Measurements from ENCODE around the gene SMYD5.
A peak's percentile ranks its signal among the peaks of the same experiment; 100 is the strongest.
"Not testable (repeated sequence)": the region's sequence is repeated elsewhere in the genome, so short reads cannot be mapped to it uniquely, and the experiment has no call there.

SMYD5 gene

GRCh38 chr2:73255007-73255644 lies 41.1 kb downstream of the SMYD5 start:
- intact Hi-C loops (cut with DNase I) = no loop called here

GRCh38 chr2:73255907-73256617 lies 42.0 kb downstream of the SMYD5 start:
- intact Hi-C loops (cut with DNase I) = no loop called here
- DNase-seq = no peak

More at GRCh38 chr2:73255007-73255644, 41.1 kb downstream of the SMYD5 start:
- DNase-seq = no peak

GRCh38 chr2:73256618-73256922 lies 42.5 kb downstream of the SMYD5 start:
- DNase-seq = no peak
- intact Hi-C loops (cut with DNase I) = no loop called here

- DNase-seq = no peak
- intact Hi-C loops (cut with DNase I) = no loop called here
Observed at GRCh38 chr2:73257021-73257420, 43.0 kb downstream of the SMYD5 start.

GRCh38 chr2:73257425-73258125 lies 43.5 kb downstream of the SMYD5 start:
- DNase-seq = peak in 2 of 42 donors; percentile 26 to 29
- intact Hi-C loops (cut with DNase I) = no loop called here

- intact Hi-C loops (cut with DNase I) = no loop called here
- DNase-seq = no peak
Observed at GRCh38 chr2:73258186-73258912, 44.3 kb downstream of the SMYD5 start.

- no peak for DNase-seq
- intact Hi-C loops (cut with DNase I) = no loop called here
Observed at GRCh38 chr2:73258913-73259215, 44.8 kb downstream of the SMYD5 start.

- no peak for DNase-seq
- intact Hi-C loops (cut with DNase I) = no loop called here
Observed at GRCh38 chr2:73259276-73259675, 45.2 kb downstream of the SMYD5 start.

- no peak for DNase-seq
Observed at GRCh38 chr2:73259704-73260337, 45.8 kb downstream of the SMYD5 start.

GRCh38 chr2:73260338-73260984 lies 46.4 kb downstream of the SMYD5 start:
- intact Hi-C loops (cut with DNase I) = no loop called here
- peak in 26 of 42 donors; percentile 23 to 70 (median 50) for DNase-seq

More at GRCh38 chr2:73259704-73260337, 45.8 kb downstream of the SMYD5 start:
- intact Hi-C loops (cut with DNase I) = no loop called here

GRCh38 chr2:73262108-73262651 lies 48.1 kb downstream of the SMYD5 start:
- DNase-seq = no peak
- intact Hi-C loops (cut with DNase I) = no loop called here

- intact Hi-C loops (cut with DNase I); DNase-seq: not testable (repeated sequence)
Observed at GRCh38 chr2:73262691-73263429, 48.8 kb downstream of the SMYD5 start.

GRCh38 chr2:73263540-73264331 lies 49.7 kb downstream of the SMYD5 start:
- no peak for DNase-seq
- intact Hi-C loops (cut with DNase I) = no loop called here

GRCh38 chr2:73264332-73264606 lies 50.2 kb downstream of the SMYD5 start:
- intact Hi-C loops (cut with DNase I) = no loop called here
- no peak for DNase-seq

GRCh38 chr2:73264783-73265182 lies 50.7 kb downstream of the SMYD5 start:
- no peak for DNase-seq
- intact Hi-C loops (cut with DNase I) = no loop called here

- intact Hi-C loops (cut with DNase I) = no loop called here
Observed at GRCh38 chr2:73265298-73266060, 51.4 kb downstream of the SMYD5 start.

More at GRCh38 chr2:73265298-73266060, 51.4 kb downstream of the SMYD5 start:
- DNase-seq = peak in 5 of 42 donors; percentile 30 to 50 (median 39)
